ENCODE results near the gene MRRF.

Gene MRRF

DNA sequence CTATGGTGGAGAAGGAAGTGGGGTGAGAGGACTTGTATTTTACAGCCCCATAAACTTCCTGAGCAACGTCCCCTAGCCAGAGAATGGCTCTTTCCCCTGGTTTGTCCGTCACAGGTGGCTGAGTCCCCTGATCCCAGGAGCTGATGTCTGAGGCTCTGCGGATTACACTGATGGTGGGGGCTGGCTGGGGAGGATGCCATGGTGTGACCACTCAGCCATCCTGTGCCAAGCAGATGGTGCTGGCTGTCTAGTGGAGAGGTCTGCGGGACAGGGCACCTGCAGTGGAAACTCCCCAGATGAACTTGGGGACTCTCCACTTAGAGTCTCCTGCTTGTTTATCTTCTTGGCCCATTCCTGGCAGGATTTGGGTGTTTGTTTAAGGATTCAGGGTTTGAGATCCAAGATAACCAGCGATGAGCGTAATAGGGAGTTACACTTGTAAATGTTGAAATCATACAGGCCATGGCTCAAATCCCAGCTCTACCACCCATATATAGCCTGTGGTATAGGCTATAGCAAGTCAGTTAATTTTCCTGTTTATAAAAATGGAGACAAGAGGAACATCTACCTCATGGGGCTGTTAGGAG lies 101.5 kb downstream of the MRRF start:
- peak; percentile 84 for DNase-seq (ENCODE audit: low read depth)
- H3K4me3 ChIP-seq (ENCODE audit: low read depth, low read length), result no peak overlapping the region
- TF ChIP-seq, protein P1, sequence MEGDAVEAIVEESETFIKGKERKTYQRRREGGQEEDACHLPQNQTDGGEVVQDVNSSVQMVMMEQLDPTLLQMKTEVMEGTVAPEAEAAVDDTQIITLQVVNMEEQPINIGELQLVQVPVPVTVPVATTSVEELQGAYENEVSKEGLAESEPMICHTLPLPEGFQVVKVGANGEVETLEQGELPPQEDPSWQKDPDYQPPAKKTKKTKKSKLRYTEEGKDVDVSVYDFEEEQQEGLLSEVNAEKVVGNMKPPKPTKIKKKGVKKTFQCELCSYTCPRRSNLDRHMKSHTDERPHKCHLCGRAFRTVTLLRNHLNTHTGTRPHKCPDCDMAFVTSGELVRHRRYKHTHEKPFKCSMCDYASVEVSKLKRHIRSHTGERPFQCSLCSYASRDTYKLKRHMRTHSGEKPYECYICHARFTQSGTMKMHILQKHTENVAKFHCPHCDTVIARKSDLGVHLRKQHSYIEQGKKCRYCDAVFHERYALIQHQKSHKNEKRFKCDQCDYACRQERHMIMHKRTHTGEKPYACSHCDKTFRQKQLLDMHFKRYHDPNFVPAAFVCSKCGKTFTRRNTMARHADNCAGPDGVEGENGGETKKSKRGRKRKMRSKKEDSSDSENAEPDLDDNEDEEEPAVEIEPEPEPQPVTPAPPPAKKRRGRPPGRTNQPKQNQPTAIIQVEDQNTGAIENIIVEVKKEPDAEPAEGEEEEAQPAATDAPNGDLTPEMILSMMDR (IDR thresholded peaks at IDR 0.05; ENCODE audit: control insufficient read depth, extremely low read depth, insufficient read depth), result no peak

DNA sequence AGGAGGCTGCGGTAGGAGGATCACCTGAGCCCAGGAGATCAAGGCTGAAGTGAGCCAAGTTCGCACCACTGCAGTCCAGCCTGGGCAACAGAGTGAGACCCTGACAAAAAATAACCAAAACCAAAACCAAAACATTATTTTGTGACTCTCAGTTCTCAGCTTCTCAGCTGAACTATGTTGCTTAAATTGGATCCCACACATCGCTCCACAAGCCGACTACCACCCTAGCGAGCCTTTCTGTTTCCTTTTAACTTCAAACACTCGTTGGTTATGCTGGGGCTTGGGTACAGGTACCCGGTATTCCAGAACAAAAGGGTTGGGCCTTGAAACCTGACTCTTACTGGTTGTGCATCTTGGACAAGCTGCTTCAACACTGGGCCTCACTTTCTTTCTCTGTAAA lies 102.4 kb downstream of the MRRF start:
- no peak overlapping the region for H3K4me3 ChIP-seq (ENCODE audit: low read depth, low read length)
- TF ChIP-seq, protein P1 (IDR thresholded peaks at IDR 0.05; ENCODE audit: control insufficient read depth, extremely low read depth, insufficient read depth), result no peak
- no peak for DNase-seq (ENCODE audit: low read depth)

DNA sequence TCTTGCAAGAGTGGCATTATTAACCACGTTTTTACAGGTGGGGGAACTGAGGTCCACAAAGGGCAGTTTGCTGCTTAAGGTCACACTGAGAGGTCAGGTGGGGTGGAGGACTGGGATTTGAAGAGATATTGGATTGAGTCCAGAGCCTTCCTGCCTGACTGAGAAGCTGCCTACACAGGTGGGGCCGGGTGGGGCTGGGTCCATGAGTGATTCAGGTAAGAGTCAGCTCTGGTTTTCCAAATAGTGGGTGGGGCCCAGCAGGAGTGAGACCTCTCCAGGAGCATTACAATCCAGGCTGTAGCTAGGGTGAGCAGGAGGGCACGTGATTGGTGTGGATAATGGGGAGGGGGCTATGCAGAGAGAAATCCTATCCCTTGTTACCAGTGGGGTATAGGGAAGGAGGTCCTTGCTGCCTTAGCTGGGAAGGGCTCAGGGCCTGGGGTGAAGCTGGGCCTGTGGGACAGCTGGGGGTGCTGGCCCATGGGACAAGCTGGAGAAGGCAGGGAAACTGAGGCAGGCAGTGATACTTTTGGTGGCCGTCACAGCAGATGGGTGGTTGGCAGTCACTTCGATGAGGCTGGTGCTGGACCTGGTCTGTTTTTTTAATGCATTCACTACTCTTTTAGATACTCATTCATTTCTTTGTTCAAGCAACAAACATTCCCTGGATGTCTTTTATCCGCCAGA lies 103.2 kb downstream of the MRRF start:
- no peak for DNase-seq (ENCODE audit: low read depth)
- no peak overlapping the region for H3K4me3 ChIP-seq (ENCODE audit: low read depth, low read length)
- TF ChIP-seq, protein P1 (IDR thresholded peaks at IDR 0.05; ENCODE audit: control insufficient read depth, extremely low read depth, insufficient read depth), result no peak

DNA sequence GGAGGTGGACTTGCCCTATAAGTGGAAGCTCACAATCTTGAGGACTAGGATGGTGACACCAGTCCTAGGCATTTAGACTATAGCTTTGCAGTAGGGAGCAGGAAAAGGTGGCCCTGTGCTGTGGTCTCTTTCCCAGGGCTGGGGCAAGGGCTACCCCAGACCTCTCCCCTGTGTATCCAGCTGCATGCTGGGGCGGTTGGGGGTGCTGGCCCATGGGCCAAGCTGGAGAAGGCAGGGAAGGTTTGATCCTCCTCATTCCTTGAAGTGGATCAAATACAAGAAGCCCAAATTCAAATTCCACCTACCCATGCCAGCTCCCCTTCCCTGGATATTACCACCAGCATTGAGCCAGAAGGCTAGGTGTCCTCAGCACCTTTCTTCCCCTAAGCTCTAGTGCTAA lies 104.0 kb downstream of the MRRF start:
- no peak overlapping the region for H3K4me3 ChIP-seq (ENCODE audit: low read depth, low read length)
- TF ChIP-seq, protein P1 (IDR thresholded peaks at IDR 0.05; ENCODE audit: control insufficient read depth, extremely low read depth, insufficient read depth), result no peak
- DNase-seq (ENCODE audit: low read depth), result no peak

DNA sequence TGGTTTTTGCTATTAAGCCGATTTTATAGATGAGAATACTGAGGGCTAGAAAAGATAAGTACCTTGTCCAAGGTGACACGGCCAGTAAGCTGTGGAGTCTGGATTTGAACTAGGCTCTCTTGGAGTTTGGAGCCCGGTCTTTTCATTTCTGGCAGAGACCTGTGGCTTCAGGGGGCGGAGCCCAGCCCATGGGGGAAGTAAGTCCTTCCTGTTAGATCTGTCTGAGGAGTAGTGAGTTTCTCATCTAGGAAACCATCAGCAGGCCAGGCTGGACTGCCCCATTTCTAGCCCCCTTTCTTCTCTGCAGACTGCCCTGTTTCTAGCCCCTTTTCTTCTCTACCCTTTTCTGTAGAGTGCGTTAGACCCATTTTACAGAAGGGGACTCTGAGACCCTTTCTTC lies 105.6 kb downstream of the MRRF start:
- no peak overlapping the region for H3K4me3 ChIP-seq (ENCODE audit: low read depth, low read length)
- no peak for DNase-seq (ENCODE audit: low read depth)
- TF ChIP-seq, protein P1 (IDR thresholded peaks at IDR 0.05; ENCODE audit: control insufficient read depth, extremely low read depth, insufficient read depth), result no peak

DNA sequence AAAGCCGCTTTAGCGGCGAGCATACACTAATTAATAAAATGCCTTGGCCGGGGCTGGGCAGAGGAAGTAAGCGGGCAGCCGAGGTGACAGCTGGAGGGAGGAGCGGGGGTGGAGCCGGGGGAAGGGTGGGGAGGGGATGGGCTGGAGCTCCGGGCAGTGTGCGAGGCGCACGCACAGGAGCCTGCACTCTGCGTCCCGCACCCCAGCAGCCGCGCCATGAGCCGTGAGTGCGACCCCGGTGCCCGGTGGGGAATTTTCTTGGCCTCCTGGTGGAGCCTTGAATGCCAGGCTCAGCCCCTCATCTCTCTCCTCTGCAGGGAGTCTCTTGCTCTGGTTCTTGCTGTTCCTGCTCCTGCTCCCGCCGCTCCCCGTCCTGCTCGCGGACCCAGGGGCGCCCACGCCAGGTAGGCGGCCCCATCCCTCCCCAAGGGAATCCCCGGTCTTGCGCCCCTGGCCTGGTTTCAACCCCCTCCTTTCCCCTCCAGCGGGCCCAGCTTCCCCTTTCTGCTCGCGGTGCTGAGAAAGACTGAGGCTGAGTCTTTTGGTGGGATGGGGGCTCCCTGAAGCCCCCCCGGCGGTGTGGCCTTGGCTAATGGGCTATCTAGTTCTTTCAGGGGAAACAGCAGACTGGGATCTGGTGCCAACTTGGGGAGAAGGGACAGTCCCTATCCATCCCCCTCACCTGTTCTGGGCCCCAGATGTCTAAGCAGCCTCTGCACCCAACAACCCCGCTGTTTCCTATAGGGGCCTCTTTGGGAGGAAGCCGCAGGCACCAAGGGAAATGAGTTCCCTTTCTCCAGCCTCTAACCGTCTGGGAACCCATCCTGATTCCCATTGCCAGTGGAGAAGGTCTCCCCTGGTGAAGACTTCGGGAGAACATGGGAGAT lies 106.4 kb downstream of the MRRF start, which contains the start of gene PTGS1:
PTGS1 (plus strand) TSS at position 156 of the 887 bp plus-strand sequence; CDS start at position 217, 61 bp downstream.
- DNase-seq (ENCODE audit: low read depth), result no peak

More for the DNA sequence above, 106.4 kb downstream of the MRRF start, which contains the start of gene PTGS1:
- no peak within 1 kb of the TSS for H3K4me3 ChIP-seq (ENCODE audit: low read depth, low read length)
- TF ChIP-seq, protein P1 (IDR thresholded peaks at IDR 0.05; ENCODE audit: control insufficient read depth, extremely low read depth, insufficient read depth), result no peak

All from LNCaP clone FGC (cell line).